H9 (cell line): ENCODE results near the gene DPH3. TPM values are rescaled to one million over a fixed set of nuclear protein-coding genes. Genes with fewer than 3 reads are reported as not detected.

Source experiments
- DNase-seq: peaks from one replicate; pipeline ENCODE4 v3.0.0-alpha.2; 2017
- H2AFZ ChIP-seq: one replicate; pipeline ENCODE4 v1.6.1; 2013; ENCODE audit warnings: mild to moderate bottlenecking, low read length, control low read depth, moderate library complexity
- H2AK5ac ChIP-seq: 2 replicates; pipeline ENCODE4 v1.6.1; 2013; ENCODE audit warnings: low read length, control low read depth, mixed read lengths; ENCODE audit not compliant: insufficient read length
- H2BK120ac ChIP-seq: one replicate; pipeline ENCODE4 v1.6.1; 2013; ENCODE audit warnings: low read depth, mild to moderate bottlenecking, low read length, control low read depth, inconsistent platforms; ENCODE audit not compliant: poor library complexity, severe bottlenecking
- H2BK12ac ChIP-seq: 2 replicates; pipeline ENCODE4 v1.6.1; 2013; ENCODE audit warnings: low read length, control low read depth, mixed read lengths, low read depth; ENCODE audit not compliant: insufficient read length
- H2BK15ac ChIP-seq: 2 replicates; pipeline ENCODE4 v1.6.1; 2013; ENCODE audit warnings: low read depth, low read length, control low read depth
- H2BK20ac ChIP-seq: one replicate; pipeline ENCODE4 v1.6.1; 2013; ENCODE audit warnings: low read depth, mild to moderate bottlenecking, low read length, control low read depth, inconsistent platforms; ENCODE audit not compliant: poor library complexity, severe bottlenecking
- H2BK5ac ChIP-seq: 2 replicates; pipeline ENCODE4 v1.6.1; 2013; ENCODE audit warnings: low read length, control low read depth, mixed read lengths; ENCODE audit not compliant: insufficient read length
- H3K14ac ChIP-seq: 2 replicates; pipeline ENCODE4 v1.6.1; 2013; ENCODE audit warnings: low read length, control low read depth; ENCODE audit not compliant: insufficient read depth
- H3K18ac ChIP-seq: 2 replicates; pipeline ENCODE4 v1.6.1; 2013; ENCODE audit warnings: low read depth, mild to moderate bottlenecking, mixed read lengths, low read length, control low read depth; ENCODE audit not compliant: insufficient read length
- H3K23ac ChIP-seq: 2 replicates; pipeline ENCODE4 v1.6.1; 2013; ENCODE audit warnings: low read length, control low read depth, mixed read lengths, low read depth; ENCODE audit not compliant: insufficient read length
- H3K23me2 ChIP-seq: 2 replicates; pipeline ENCODE4 v1.6.1; 2013; ENCODE audit warnings: low read depth, mild to moderate bottlenecking, mixed read lengths, low read length, control low read depth; ENCODE audit not compliant: insufficient read length, poor library complexity, severe bottlenecking
- H3K27ac ChIP-seq: 2 replicates; pipeline ENCODE4 v1.5.1; 2013; ENCODE audit warnings: low read length, control low read depth, mixed read lengths, low read depth; ENCODE audit not compliant: insufficient read length
- H3K27me3 ChIP-seq: 2 replicates; pipeline ENCODE4 v1.6.1; 2013; ENCODE audit warnings: low read length, control low read depth, inconsistent platforms; ENCODE audit not compliant: insufficient read depth
- H3K4ac ChIP-seq: 2 replicates; pipeline ENCODE4 v1.6.1; 2013; ENCODE audit warnings: low read depth, mild to moderate bottlenecking, control low read depth, inconsistent platforms, low read length, moderate library complexity
- H3K4me1 ChIP-seq: 2 replicates; pipeline ENCODE4 v1.6.1; 2013; ENCODE audit warnings: low read length, control low read depth, inconsistent platforms; ENCODE audit not compliant: insufficient read depth
- H3K4me2 ChIP-seq: 2 replicates; pipeline ENCODE4 v1.6.1; 2013; ENCODE audit warnings: low read length, control low read depth, mixed read lengths; ENCODE audit not compliant: insufficient read length, insufficient read depth
- H3K56ac ChIP-seq: 2 replicates; pipeline ENCODE4 v1.6.1; 2013; ENCODE audit warnings: low read depth, mild to moderate bottlenecking, mixed read lengths, low read length, control low read depth; ENCODE audit not compliant: insufficient read length
- H3K79me1 ChIP-seq: 2 replicates; pipeline ENCODE4 v1.6.1; 2013; ENCODE audit warnings: low read depth, mild to moderate bottlenecking, moderate library complexity, low read length, control low read depth, inconsistent platforms; ENCODE audit not compliant: insufficient read depth, poor library complexity, severe bottlenecking
- H3K79me2 ChIP-seq: 2 replicates; pipeline ENCODE4 v1.6.1; 2013; ENCODE audit warnings: low read length, control low read depth, inconsistent platforms; ENCODE audit not compliant: insufficient read depth
- H3K9ac ChIP-seq: 2 replicates; pipeline ENCODE4 v1.6.1; 2013; ENCODE audit warnings: low read length, control low read depth, mixed read lengths; ENCODE audit not compliant: insufficient read length; ENCODE audit errors: extremely low read depth
- H3K9me3 ChIP-seq: one replicate; pipeline ENCODE4 v1.6.1; 2013; ENCODE audit warnings: low read depth, low read length, inconsistent platforms; ENCODE audit not compliant: control insufficient read depth
- H3T11ph ChIP-seq: one replicate; pipeline ENCODE4 v1.6.1; 2013; ENCODE audit warnings: mild to moderate bottlenecking, low read length, control low read depth, inconsistent platforms
- H4K20me1 ChIP-seq: one replicate; pipeline ENCODE4 v1.6.1; 2013; ENCODE audit not compliant: control insufficient read depth, insufficient read length, insufficient read depth
- H4K5ac ChIP-seq: 2 replicates; pipeline ENCODE4 v1.6.1; 2013; ENCODE audit warnings: low read depth, mild to moderate bottlenecking, mixed read lengths, low read length, control low read depth; ENCODE audit not compliant: insufficient read length
- H4K8ac ChIP-seq: replicated peaks from 2 replicates; pipeline ENCODE4 v1.6.1; 2013; ENCODE audit warnings: low read length, control low read depth, mixed read lengths, low read depth; ENCODE audit not compliant: insufficient read length
- H4K91ac ChIP-seq: 2 replicates; pipeline ENCODE4 v1.6.1; 2013; ENCODE audit warnings: low read depth, mild to moderate bottlenecking, moderate library complexity, mixed read lengths, low read length, control low read depth; ENCODE audit not compliant: insufficient read length
- H3K27ac Mint-ChIP-seq, 3 experiments: 2 replicates in 2 of 3; 3 replicates in 1 of 3; pipeline ENCODE4 v1.8.0; 2020 to 2021; ENCODE audit warnings: mixed read lengths in 3 of 3, mild to moderate bottlenecking in 1 of 3, moderate library complexity in 1 of 3
- H3K27me3 Mint-ChIP-seq: 2 replicates; pipeline ENCODE4 v1.8.0; 2021; ENCODE audit warnings: low read depth, mild to moderate bottlenecking, moderate library complexity, mixed read lengths
- H3K36me3 Mint-ChIP-seq, 3 experiments: 2 replicates in 2 of 3; 3 replicates in 1 of 3; pipeline ENCODE4 v1.8.0; 2020 to 2021; ENCODE audit warnings: low read depth in 3 of 3, mixed read lengths in 3 of 3; ENCODE audit not compliant: insufficient read depth in 1 of 3
- H3K4me1 Mint-ChIP-seq, 2 experiments: 2 replicates each; pipeline ENCODE4 v1.8.0; 2020; ENCODE audit warnings: mixed read lengths in 2 of 2
- H3K4me3 Mint-ChIP-seq, 2 experiments: 2 replicates in 1 of 2; 3 replicates in 1 of 2; pipeline ENCODE4 v1.8.0; 2020 to 2021; ENCODE audit warnings: mild to moderate bottlenecking in 2 of 2, mixed read lengths in 2 of 2, moderate library complexity in 1 of 2
- H3K9me3 Mint-ChIP-seq, 2 experiments: 2 replicates in 1 of 2; 3 replicates in 1 of 2; pipeline ENCODE4 v1.8.0; 2020; ENCODE audit warnings: mild to moderate bottlenecking in 2 of 2, mixed read lengths in 2 of 2, moderate library complexity in 1 of 2
- CTCF ChIP-seq: fragments of 200-600 bp; sonication (generic); conservative IDR thresholded peaks from 3 replicates; pipeline ENCODE4 v1.8.0; 2021; ENCODE audit warnings: antibody characterized with exemption, mild to moderate bottlenecking
- WGBS: extraction: QIAGEN DNeasy Blood & Tissue Kit; methylation state at CpG from one replicate; pipeline ENCODE4 v1.1.7; 2013; ENCODE audit warnings: missing lambda C conversion rate, low lambda C conversion rate, mixed read lengths; ENCODE audit not compliant: insufficient read length; ENCODE audit errors: extremely low coverage; 5-methylcytosine and 5-hydroxymethylcytosine counted together
- total RNA-seq: library from RNA; stranded (reverse); gene quantifications from 2 replicates; pipeline ENCODE4 v1.2.1, GENCODE V29; 2021

The DPH3 gene
- total RNA-seq, 1 experiment from 2014 or later, result 36.2 TPM

- Histone ChIP-seq H3K4ac (no peak overlapping the region), H3K4me2 (no peak overlapping the region), H2BK120ac (no peak overlapping the region), H3K79me1 (no peaks in the 10 kb centered on the region), H2BK5ac (no peak overlapping the region), H2AFZ (no peak overlapping the region), H4K8ac (no peak overlapping the region), H3K27me3 (no peaks in the 10 kb centered on the region), H3K18ac (no peak overlapping the region), H2AK5ac (no peak overlapping the region), H3K9me3 (no peaks in the 10 kb centered on the region), H3T11ph (no peak overlapping the region), H3K4me1 (no peaks in the 10 kb centered on the region), H3K79me2 (no peaks in the 10 kb centered on the region), H3K23me2 (no peaks in the 10 kb centered on the region), H3K23ac (no peak overlapping the region), H3K14ac (no peak overlapping the region), H2BK20ac (no peak overlapping the region), H4K20me1 (no peaks in the 10 kb centered on the region), H3K27ac (no peak overlapping the region), H3K9ac (no peak overlapping the region), H3K56ac (no peak overlapping the region), H2BK15ac (no peak overlapping the region), H4K91ac (no peak overlapping the region), H4K5ac (no peak overlapping the region), H2BK12ac (no peak overlapping the region)
- H3K27ac Mint-ChIP-seq, result no peak overlapping the region
- H3K27me3 Mint-ChIP-seq, result no peaks in the 10 kb centered on the region
- no peak overlapping the region for H3K4me3 Mint-ChIP-seq
- peaks cover 4 to 26% (median 15%) of the 10 kb centered on the region in 3 experiments; a peak in 5 of 7 replicates for H3K36me3 Mint-ChIP-seq
- H3K9me3 Mint-ChIP-seq, result no peaks in the 10 kb centered on the region
- H3K4me1 Mint-ChIP-seq, result no peaks in the 10 kb centered on the region
- DNase-seq, result no peak
- no CpG with 5 or more reads among the region's 3 CpGs for WGBS
- TF ChIP-seq CTCF, result no peak
Observed at GRCh38 chr3:16279010-16279801, 14.5 kb upstream of the DPH3 start.
